WTC11 (cell line): Measurements from ENCODE around the gene FAH.

Experiments used
- CTCF ChIP-seq: fragments of 200-600 bp; IDR thresholded peaks from 2 replicates; pipeline ENCODE4 v1.8.0; 2022; ENCODE audit warnings: antibody characterized with exemption
- IRF1 ChIP-seq: sonication (generic); formaldehyde crosslinking; IDR thresholded peaks from 2 replicates; pipeline ENCODE4 v1.8.0; 2023; ENCODE audit warnings: missing genetic modification reagents
- SMAD3 ChIP-seq: sonication (generic); formaldehyde crosslinking; IDR thresholded peaks from 2 replicates; pipeline ENCODE4 v1.8.0; 2022; ENCODE audit warnings: missing genetic modification reagents, mild to moderate bottlenecking, borderline replicate concordance
- SP1 ChIP-seq: sonication (generic); formaldehyde crosslinking; conservative IDR thresholded peaks from 2 replicates; pipeline ENCODE4 v1.8.1; 2022; ENCODE audit warnings: missing genetic modification reagents

GRCh38 chr15:80121546-80121945 is 31.3 kb upstream of the FAH start:
- no peak for TF ChIP-seq CTCF
- no peak for TF ChIP-seq IRF1 (CRISPR knock-in tag)
- TF ChIP-seq SP1 (CRISPR knock-in tag): no peak
- TF ChIP-seq SMAD3 (CRISPR knock-in tag): no peak
